NCI-H82 treated with DMSO at 0.1 percent for 48 hours (cell line): ENCODE results near the gene PLCE1.
"Not testable (repeated sequence)": the region's sequence is repeated elsewhere in the genome, so short reads cannot be mapped to it uniquely, and the experiment has no call there.

Source experiments
- DNase-seq: peaks from one replicate; lab custom pipeline; 2025; ENCODE audit not compliant: unreplicated experiment; lab: John Stamatoyannopoulos, UW

The PLCE1 gene

GRCh38 chr10:93993782-93994437 is at the start of gene PLCE1:
TSS of gene PLCE1 (plus strand) at chr10:93993931. CDS start at chr10:94031047, 37,116 bp downstream.
- DNase-seq = no peak

- DNase-seq = no peak
Measured at GRCh38 chr10:93945819-93946218, 47.9 kb upstream of the PLCE1 start.

GRCh38 chr10:93947055-93947454 is 46.7 kb upstream of the PLCE1 start:
- no peak for DNase-seq

- DNase-seq = no peak
Measured at GRCh38 chr10:93947524-93947923, 46.2 kb upstream of the PLCE1 start.

GRCh38 chr10:93951905-93952304 is 41.8 kb upstream of the PLCE1 start:
- no peak for DNase-seq

GRCh38 chr10:93954299-93954698 is 39.4 kb upstream of the PLCE1 start:
- no peak for DNase-seq

GRCh38 chr10:93954726-93955363 is 38.9 kb upstream of the PLCE1 start:
- DNase-seq = no peak

GRCh38 chr10:93958834-93959233 is 34.9 kb upstream of the PLCE1 start:
- DNase-seq = no peak

- not testable (repeated sequence) for DNase-seq
Measured at GRCh38 chr10:93960988-93961387, 32.7 kb upstream of the PLCE1 start.

GRCh38 chr10:93962973-93963372 is 30.8 kb upstream of the PLCE1 start:
- DNase-seq = no peak

GRCh38 chr10:93963434-93963833 is 30.3 kb upstream of the PLCE1 start:
- no peak for DNase-seq

- no peak for DNase-seq
Measured at GRCh38 chr10:93965911-93966310, 27.8 kb upstream of the PLCE1 start.

GRCh38 chr10:93967756-93968155 is 26.0 kb upstream of the PLCE1 start:
- no peak for DNase-seq

- DNase-seq = no peak
Measured at GRCh38 chr10:93968540-93968945, 25.2 kb upstream of the PLCE1 start.

- DNase-seq = not testable (repeated sequence)
Measured at GRCh38 chr10:93970433-93971010, 23.2 kb upstream of the PLCE1 start.

- no peak for DNase-seq
Measured at GRCh38 chr10:93973748-93974445, 19.8 kb upstream of the PLCE1 start.

GRCh38 chr10:93977442-93977841 is 16.3 kb upstream of the PLCE1 start:
- no peak for DNase-seq

GRCh38 chr10:93980486-93980885 is 13.2 kb upstream of the PLCE1 start:
- DNase-seq = no peak

- no peak for DNase-seq
Measured at GRCh38 chr10:93991114-93991513, 2.6 kb upstream of the PLCE1 start.

- no peak for DNase-seq
Measured at GRCh38 chr10:93991596-93992284, 2.0 kb upstream of the PLCE1 start.

- no peak for DNase-seq
Measured at GRCh38 chr10:93992400-93993030, 1.2 kb upstream of the PLCE1 start.
